ENCODE measurements around the gene GAGE12F.
"Not testable (repeated sequence)": the region's sequence is repeated elsewhere in the genome, so short reads cannot be mapped to it uniquely, and the experiment has no call there.

The GAGE12F gene, protein sequence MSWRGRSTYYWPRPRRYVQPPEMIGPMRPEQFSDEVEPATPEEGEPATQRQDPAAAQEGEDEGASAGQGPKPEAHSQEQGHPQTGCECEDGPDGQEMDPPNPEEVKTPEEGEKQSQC

GRCh38 chrX:49560542-49560941 lies at the start of gene GAGE12F:
Gene GAGE12F (plus strand): TSS chrX:49560842. CDS start chrX:49561997, 1,155 bp downstream.
- DNase-seq = not testable (repeated sequence)

DNA sequence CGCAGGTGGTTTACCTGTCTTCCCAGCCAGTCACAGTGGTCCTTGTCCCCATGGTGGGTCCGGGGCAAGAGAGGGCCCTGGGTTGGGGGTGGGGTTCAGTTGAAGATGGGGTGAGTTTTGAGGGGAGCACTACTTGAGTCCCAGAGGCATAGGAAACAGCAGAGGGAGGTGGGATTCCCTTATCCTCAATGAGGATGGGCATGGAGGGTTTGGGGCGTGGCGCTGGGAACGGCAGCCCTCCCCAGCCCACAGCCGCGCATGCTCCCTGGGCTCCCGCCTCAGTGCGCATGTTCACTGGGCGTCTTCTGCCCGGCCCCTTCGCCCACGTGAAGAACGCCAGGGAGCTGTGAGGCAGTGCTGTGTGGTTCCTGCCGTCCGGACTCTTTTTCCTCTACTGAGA lies 28.8 kb upstream of the GAGE12F start, which contains the start of gene GAGE12C:
GAGE12C (plus strand) TSS at position 301 of the 400 bp plus-strand sequence. CDS start 1,155 bp downstream, outside the sequence.
- not testable (repeated sequence) for DNase-seq

DNA sequence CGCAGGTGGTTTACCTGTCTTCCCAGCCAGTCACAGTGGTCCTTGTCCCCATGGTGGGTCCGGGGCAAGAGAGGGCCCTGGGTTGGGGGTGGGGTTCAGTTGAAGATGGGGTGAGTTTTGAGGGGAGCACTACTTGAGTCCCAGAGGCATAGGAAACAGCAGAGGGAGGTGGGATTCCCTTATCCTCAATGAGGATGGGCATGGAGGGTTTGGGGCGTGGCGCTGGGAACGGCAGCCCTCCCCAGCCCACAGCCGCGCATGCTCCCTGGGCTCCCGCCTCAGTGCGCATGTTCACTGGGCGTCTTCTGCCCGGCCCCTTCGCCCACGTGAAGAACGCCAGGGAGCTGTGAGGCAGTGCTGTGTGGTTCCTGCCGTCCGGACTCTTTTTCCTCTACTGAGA lies 19.2 kb upstream of the GAGE12F start, which contains the start of gene GAGE12D:
GAGE12D (plus strand) TSS at position 301 of the 400 bp plus-strand sequence. CDS start 1,155 bp downstream, outside the sequence.
- not testable (repeated sequence) for DNase-seq

- DNase-seq = not testable (repeated sequence)
Measured at GRCh38 chrX:49550989-49551388, 9.7 kb upstream of the GAGE12F start, which contains the start of gene GAGE12E. Gene GAGE12E (plus strand): TSS chrX:49551289. CDS start chrX:49552444, 1,155 bp downstream.

DNA sequence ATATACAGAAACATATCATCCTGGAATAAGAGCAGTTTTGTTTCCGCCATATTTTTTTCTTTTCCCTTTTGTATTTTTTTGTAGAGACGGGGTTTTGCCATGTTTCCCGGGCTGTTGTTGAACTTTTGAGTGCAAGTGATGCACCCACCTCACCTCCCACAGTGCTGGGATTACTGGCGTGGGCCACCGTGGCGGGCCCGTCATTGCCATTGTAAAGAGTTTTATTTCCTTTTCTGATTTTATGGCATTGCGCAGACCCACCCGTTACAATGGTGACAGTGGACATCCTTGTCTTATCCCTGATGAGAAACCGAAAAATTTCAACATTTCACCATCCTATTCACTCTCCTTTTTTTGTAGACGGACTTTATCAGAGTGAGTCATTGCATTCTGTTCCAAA lies 8.1 kb downstream of the GAGE12F start:
- DNase-seq = not testable (repeated sequence)

DNA sequence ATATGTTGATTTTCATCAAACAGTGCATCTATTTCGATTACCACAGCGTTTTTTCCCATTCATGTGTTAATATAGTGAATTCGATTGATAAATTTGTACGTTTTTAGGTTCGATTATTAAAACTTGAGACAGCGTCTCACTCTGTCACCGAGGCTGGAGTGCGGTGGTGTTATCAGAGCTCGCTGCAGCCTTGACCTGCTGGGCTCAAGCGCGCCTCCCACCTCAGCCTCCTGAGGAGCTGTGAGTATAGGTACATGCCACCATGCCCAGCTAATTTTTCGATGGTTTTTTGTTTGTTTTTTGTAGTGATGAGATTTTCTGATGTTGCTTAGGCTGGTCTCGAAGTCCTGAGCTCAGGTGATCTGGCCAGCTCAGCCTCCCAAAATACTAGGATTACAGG lies 8.5 kb downstream of the GAGE12F start:
- not testable (repeated sequence) for DNase-seq

- not testable (repeated sequence) for DNase-seq
Measured at GRCh38 chrX:49570100-49570499, 9.5 kb downstream of the GAGE12F start, which contains the start of gene GAGE12G. Gene GAGE12G (plus strand): TSS chrX:49570400. CDS start chrX:49571555, 1,155 bp downstream.

DNA sequence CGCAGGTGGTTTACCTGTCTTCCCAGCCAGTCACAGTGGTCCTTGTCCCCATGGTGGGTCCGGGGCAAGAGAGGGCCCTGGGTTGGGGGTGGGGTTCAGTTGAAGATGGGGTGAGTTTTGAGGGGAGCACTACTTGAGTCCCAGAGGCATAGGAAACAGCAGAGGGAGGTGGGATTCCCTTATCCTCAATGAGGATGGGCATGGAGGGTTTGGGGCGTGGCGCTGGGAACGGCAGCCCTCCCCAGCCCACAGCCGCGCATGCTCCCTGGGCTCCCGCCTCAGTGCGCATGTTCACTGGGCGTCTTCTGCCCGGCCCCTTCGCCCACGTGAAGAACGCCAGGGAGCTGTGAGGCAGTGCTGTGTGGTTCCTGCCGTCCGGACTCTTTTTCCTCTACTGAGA lies 19.0 kb downstream of the GAGE12F start, which contains the start of gene GAGE12H:
GAGE12H (plus strand) TSS at position 301 of the 400 bp plus-strand sequence. CDS start 1,155 bp downstream, outside the sequence.
- DNase-seq = not testable (repeated sequence)

- DNase-seq = not testable (repeated sequence)
Measured at GRCh38 chrX:49589196-49589595, 28.6 kb downstream of the GAGE12F start, which contains the start of gene GAGE2A. Gene GAGE2A (plus strand): TSS chrX:49589496. CDS start chrX:49590651, 1,155 bp downstream.

GRCh38 chrX:49589769-49590478 lies 29.3 kb downstream of the GAGE12F start:
- DNase-seq = not testable (repeated sequence)

DNA sequence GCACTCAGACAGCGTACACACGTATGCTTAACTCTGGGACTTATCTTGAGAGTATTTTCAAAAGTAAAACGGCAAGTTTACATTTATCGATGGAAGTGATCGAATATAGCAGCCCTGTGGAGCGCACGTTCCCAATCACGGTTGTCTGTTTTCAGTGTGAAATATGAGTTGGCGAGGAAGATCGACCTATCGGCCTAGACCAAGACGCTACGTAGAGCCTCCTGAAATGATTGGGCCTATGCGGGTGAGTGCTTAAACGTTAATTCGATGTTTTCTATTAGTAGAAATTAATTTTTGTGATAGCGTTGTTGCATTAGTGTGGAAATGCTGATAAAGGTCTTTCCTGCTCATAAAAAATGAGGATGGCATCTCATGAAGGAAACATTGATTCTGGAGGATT lies 29.8 kb downstream of the GAGE12F start:
- DNase-seq = not testable (repeated sequence)

DNA sequence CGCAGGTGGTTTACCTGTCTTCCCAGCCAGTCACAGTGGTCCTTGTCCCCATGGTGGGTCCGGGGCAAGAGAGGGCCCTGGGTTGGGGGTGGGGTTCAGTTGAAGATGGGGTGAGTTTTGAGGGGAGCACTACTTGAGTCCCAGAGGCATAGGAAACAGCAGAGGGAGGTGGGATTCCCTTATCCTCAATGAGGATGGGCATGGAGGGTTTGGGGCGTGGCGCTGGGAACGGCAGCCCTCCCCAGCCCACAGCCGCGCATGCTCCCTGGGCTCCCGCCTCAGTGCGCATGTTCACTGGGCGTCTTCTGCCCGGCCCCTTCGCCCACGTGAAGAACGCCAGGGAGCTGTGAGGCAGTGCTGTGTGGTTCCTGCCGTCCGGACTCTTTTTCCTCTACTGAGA lies 38.1 kb downstream of the GAGE12F start, which contains the start of gene GAGE1:
GAGE1 (plus strand) TSS at position 301 of the 400 bp plus-strand sequence. CDS start 1,155 bp downstream, outside the sequence.
- DNase-seq = not testable (repeated sequence)

GRCh38 chrX:49610718-49611310 lies 50.2 kb downstream of the GAGE12F start:
- DNase-seq = peak; percentile 0
